ENCODE data around the gene DNAH1.

The DNAH1 gene

GRCh38 chr3:52291508-52292181 is 24.5 kb upstream of the DNAH1 start:
- DNase-seq = no peak

GRCh38 chr3:52292247-52293065 is 23.7 kb upstream of the DNAH1 start:
- no peak for DNase-seq

GRCh38 chr3:52293491-52294319 is 22.4 kb upstream of the DNAH1 start:
- DNase-seq = no peak

- no peak for DNase-seq
These were observed 21.6 kb upstream of the DNAH1 start for GRCh38 chr3:52294320-52295150.

GRCh38 chr3:52295671-52296208 is 20.4 kb upstream of the DNAH1 start:
- no peak for DNase-seq

- no peak for DNase-seq
These were observed 18.6 kb upstream of the DNAH1 start for GRCh38 chr3:52297242-52298148.

GRCh38 chr3:52298149-52299098 is 17.7 kb upstream of the DNAH1 start:
- DNase-seq = no peak

- DNase-seq = no peak
These were observed 16.8 kb upstream of the DNAH1 start for GRCh38 chr3:52299247-52299878.

GRCh38 chr3:52299879-52300611 is 16.1 kb upstream of the DNAH1 start:
- DNase-seq = no peak

GRCh38 chr3:52302426-52303145 is 13.5 kb upstream of the DNAH1 start:
- DNase-seq = no peak

GRCh38 chr3:52303811-52304210 is 12.3 kb upstream of the DNAH1 start:
- DNase-seq = no peak

GRCh38 chr3:52305926-52306325 is 10.2 kb upstream of the DNAH1 start:
- DNase-seq = no peak

- no peak for DNase-seq
These were observed 9.1 kb upstream of the DNAH1 start for GRCh38 chr3:52306978-52307377.

- no peak for DNase-seq
These were observed 7.8 kb upstream of the DNAH1 start for GRCh38 chr3:52308308-52308707.

- DNase-seq = no peak
These were observed 5.1 kb upstream of the DNAH1 start for GRCh38 chr3:52310861-52311575.

GRCh38 chr3:52311576-52312119 is 4.5 kb upstream of the DNAH1 start:
- DNase-seq = no peak

- no peak for DNase-seq
These were observed 2.8 kb upstream of the DNAH1 start for GRCh38 chr3:52313188-52313773.
